Measurements from ENCODE around the gene ZNF559. TPM values are rescaled to one million over a fixed set of nuclear protein-coding genes. Genes with fewer than 3 reads are reported as not detected.

Gene ZNF559
- total RNA-seq, 1 experiment from 2014 or later, result 12.5 TPM

DNA sequence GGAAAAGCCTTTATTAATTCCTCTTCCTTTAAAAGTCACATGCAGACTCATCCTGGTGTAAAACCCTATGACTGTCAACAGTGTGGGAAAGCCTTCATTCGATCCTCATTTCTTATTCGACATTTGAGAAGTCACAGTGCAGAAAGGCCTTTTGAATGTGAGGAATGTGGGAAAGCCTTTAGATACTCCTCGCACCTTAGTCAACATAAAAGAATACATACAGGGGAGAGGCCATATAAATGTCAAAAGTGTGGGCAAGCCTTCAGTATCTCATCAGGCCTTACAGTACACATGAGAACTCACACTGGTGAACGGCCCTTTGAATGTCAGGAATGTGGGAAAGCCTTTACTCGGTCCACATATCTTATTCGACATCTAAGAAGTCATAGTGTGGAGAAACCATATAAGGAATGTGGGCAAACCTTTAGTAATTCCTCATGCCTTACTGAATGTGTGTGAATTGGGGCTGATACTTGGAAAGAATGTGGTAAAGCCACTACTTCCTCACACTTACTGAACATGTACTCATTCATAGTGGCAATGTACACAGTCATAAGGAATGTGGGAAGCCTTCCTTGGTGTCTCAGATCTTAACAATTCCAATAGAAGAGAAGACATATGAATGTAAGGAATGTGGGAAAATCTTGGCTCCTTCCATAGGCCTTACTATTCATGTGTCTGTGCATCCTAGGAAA, 18.8 kb downstream of the ZNF559 start:
- H2AFZ ChIP-seq, result no peak overlapping the region
- TF ChIP-seq, protein P1, sequence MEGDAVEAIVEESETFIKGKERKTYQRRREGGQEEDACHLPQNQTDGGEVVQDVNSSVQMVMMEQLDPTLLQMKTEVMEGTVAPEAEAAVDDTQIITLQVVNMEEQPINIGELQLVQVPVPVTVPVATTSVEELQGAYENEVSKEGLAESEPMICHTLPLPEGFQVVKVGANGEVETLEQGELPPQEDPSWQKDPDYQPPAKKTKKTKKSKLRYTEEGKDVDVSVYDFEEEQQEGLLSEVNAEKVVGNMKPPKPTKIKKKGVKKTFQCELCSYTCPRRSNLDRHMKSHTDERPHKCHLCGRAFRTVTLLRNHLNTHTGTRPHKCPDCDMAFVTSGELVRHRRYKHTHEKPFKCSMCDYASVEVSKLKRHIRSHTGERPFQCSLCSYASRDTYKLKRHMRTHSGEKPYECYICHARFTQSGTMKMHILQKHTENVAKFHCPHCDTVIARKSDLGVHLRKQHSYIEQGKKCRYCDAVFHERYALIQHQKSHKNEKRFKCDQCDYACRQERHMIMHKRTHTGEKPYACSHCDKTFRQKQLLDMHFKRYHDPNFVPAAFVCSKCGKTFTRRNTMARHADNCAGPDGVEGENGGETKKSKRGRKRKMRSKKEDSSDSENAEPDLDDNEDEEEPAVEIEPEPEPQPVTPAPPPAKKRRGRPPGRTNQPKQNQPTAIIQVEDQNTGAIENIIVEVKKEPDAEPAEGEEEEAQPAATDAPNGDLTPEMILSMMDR (conservative IDR thresholded peaks at IDR 0.05), result no peak
- no peak for TF ChIP-seq EZH2 (IDR thresholded peaks at IDR 0.05; ENCODE audit: low read depth)
- no peaks in the 10 kb centered on the region for H3K4me1 ChIP-seq (replicated peaks; ENCODE audit: insufficient read depth)
- intact Hi-C loops (cut with micrococcal nuclease; ENCODE audit: unreplicated experiment), result no loop called here
- ChIA-PET CTCF (no interaction called here), POLR2A (ENCODE audit: unreplicated experiment) (no interaction called here)
- H3K36me3 ChIP-seq (ENCODE audit: low read depth), result peaks cover 28% of the 10 kb centered on the region
- H3K27me3 ChIP-seq (ENCODE audit: insufficient read depth, low read depth), result no peaks in the 10 kb centered on the region
- no peaks in the 10 kb centered on the region for H3K79me2 ChIP-seq (ENCODE audit: low read depth)
- no peak overlapping the region for H3K4me3 ChIP-seq
- no peaks in the 10 kb centered on the region for H4K20me1 ChIP-seq (ENCODE audit: insufficient read depth)
- no peak overlapping the region for H3K27ac ChIP-seq
- H3K9me2 ChIP-seq (ENCODE audit: insufficient read depth), result no peaks in the 10 kb centered on the region
- no peaks in the 10 kb centered on the region for H3F3A ChIP-seq (ENCODE audit: insufficient read depth, low read depth)
- H3K9me3 ChIP-seq (ENCODE audit: insufficient read depth, low read depth), result peaks cover 69% of the 10 kb centered on the region
- BruUV-seq (replicated peaks), result no TSS peak
- DNase-seq, result no peak
- no peak overlapping the region for H3K4me2 ChIP-seq

- H3K4me2 ChIP-seq, result no peak overlapping the region
- no peak for TF ChIP-seq EZH2 (IDR thresholded peaks at IDR 0.05; ENCODE audit: low read depth)
- TF ChIP-seq, protein P1 (conservative IDR thresholded peaks at IDR 0.05), result no peak
- H3K27me3 ChIP-seq (ENCODE audit: insufficient read depth, low read depth), result no peaks in the 10 kb centered on the region
- no peak overlapping the region for H3K4me3 ChIP-seq
- no peaks in the 10 kb centered on the region; the same call in 1 of the 2 replicates for H3F3A ChIP-seq (ENCODE audit: insufficient read depth, low read depth)
- no peak overlapping the region for H2AFZ ChIP-seq
- no peaks in the 10 kb centered on the region for H4K20me1 ChIP-seq (ENCODE audit: insufficient read depth)
- ChIA-PET CTCF (no interaction called here), POLR2A (ENCODE audit: unreplicated experiment) (no interaction called here)
- intact Hi-C loops (cut with micrococcal nuclease; ENCODE audit: unreplicated experiment), result no loop called here
- H3K36me3 ChIP-seq (ENCODE audit: low read depth), result peaks cover 21% of the 10 kb centered on the region
- H3K4me1 ChIP-seq (replicated peaks; ENCODE audit: insufficient read depth), result no peaks in the 10 kb centered on the region
- H3K79me2 ChIP-seq (ENCODE audit: low read depth), result no peaks in the 10 kb centered on the region
- H3K27ac ChIP-seq, result no peak overlapping the region
- BruUV-seq (replicated peaks), result no TSS peak
- peaks cover 68% of the 10 kb centered on the region for H3K9me3 ChIP-seq (ENCODE audit: insufficient read depth, low read depth)
- no peaks in the 10 kb centered on the region for H3K9me2 ChIP-seq (ENCODE audit: insufficient read depth)
- no peak for DNase-seq
Observed at GRCh38 chr19:9345005-9345404, 21.0 kb downstream of the ZNF559 start.

DNA sequence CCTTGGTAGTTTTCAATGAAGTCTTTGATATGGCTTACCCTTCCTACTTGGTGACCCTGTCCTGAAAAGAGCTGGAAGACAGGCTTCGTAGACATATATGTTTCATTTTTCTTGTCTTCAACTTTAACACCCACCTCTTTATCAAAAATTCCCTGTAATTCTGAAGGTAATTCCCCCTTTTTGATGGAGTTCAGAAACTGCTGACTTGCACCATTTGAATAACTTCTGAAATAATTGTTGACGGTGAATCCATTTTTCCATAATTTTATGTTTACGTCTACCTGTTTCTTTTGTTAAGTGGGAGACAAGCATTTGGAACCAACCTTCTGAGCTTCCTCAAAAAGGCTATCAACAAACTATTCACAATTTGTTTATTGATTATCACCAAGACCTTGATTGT, 24.3 kb downstream of the ZNF559 start:
- CTCF ChIA-PET, result no interaction called here
- H3K9me3 ChIP-seq (ENCODE audit: insufficient read depth, low read depth), result peaks cover 53% of the 10 kb centered on the region
- DNase-seq, result no peak
- H3K4me1 ChIP-seq (replicated peaks; ENCODE audit: insufficient read depth), result no peaks in the 10 kb centered on the region
- H3F3A ChIP-seq (ENCODE audit: insufficient read depth, low read depth), result no peaks in the 10 kb centered on the region; the same call in 1 of the 2 replicates
- BruUV-seq (replicated peaks), result no TSS peak
- no peaks in the 10 kb centered on the region for H3K27me3 ChIP-seq (ENCODE audit: insufficient read depth, low read depth)
- no peak overlapping the region for H2AFZ ChIP-seq
- no peaks in the 10 kb centered on the region for H3K79me2 ChIP-seq (ENCODE audit: low read depth)
- intact Hi-C loops (cut with micrococcal nuclease; ENCODE audit: unreplicated experiment), result no loop called here
- no peaks in the 10 kb centered on the region for H4K20me1 ChIP-seq (ENCODE audit: insufficient read depth)
- H3K4me2 ChIP-seq, result no peak overlapping the region
- no peak overlapping the region for H3K27ac ChIP-seq
- TF ChIP-seq EZH2 (IDR thresholded peaks at IDR 0.05; ENCODE audit: low read depth), result no peak
- TF ChIP-seq, protein P1 (conservative IDR thresholded peaks at IDR 0.05), result no peak
- H3K9me2 ChIP-seq (ENCODE audit: insufficient read depth), result no peaks in the 10 kb centered on the region
- H3K36me3 ChIP-seq (ENCODE audit: low read depth), result no peaks in the 10 kb centered on the region
- POLR2A ChIA-PET (ENCODE audit: unreplicated experiment), result no interaction called here
- H3K4me3 ChIP-seq, result no peak overlapping the region

Data from PC-9 (cell line).